Stomach (tissue), 4 donors: ENCODE data around the gene UTP4.

Source experiments
- POLR2AphosphoS5 ChIP-seq, 3 donors: sonication (generic); formaldehyde crosslinking; IDR thresholded peaks; one replicate each; pipeline ENCODE4 v1.6.1; 2016; ENCODE audit warnings: antibody characterized with exemption in 3 of 3
- TF ChIP-seq, protein P1 (sequence below), 7 experiments: fragments of 450-650 bp in 4 of 7; fragments of 200-600 bp in 3 of 7; sonication (generic) in 3 of 7; IDR thresholded peaks; one replicate each; pipeline ENCODE4 v1.5.1; 2016 to 2019; ENCODE audit warnings: antibody characterized with exemption in 7 of 7, control low read depth in 2 of 7, mild to moderate bottlenecking in 1 of 7

DNA sequence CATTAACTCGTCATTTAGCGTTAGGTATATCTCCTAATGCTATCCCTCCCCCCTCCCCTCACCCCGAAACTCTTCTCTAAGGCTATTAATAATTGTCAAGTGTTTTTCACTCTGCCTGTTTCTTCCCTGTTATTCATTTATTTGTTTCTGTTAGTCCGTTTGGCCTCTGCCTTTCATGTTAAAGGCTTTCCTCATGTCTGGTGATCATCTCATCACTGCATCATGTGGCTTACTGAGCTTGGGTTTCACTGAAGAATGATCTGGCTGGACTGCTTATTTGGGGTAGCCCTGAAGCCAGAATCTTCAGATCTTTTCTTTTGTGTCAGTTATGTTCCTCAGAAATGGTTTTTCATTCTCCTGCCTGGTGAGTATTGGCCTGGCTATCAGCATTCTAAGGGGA, 9.5 kb downstream of the UTP4 start:
- TF ChIP-seq, protein P1, sequence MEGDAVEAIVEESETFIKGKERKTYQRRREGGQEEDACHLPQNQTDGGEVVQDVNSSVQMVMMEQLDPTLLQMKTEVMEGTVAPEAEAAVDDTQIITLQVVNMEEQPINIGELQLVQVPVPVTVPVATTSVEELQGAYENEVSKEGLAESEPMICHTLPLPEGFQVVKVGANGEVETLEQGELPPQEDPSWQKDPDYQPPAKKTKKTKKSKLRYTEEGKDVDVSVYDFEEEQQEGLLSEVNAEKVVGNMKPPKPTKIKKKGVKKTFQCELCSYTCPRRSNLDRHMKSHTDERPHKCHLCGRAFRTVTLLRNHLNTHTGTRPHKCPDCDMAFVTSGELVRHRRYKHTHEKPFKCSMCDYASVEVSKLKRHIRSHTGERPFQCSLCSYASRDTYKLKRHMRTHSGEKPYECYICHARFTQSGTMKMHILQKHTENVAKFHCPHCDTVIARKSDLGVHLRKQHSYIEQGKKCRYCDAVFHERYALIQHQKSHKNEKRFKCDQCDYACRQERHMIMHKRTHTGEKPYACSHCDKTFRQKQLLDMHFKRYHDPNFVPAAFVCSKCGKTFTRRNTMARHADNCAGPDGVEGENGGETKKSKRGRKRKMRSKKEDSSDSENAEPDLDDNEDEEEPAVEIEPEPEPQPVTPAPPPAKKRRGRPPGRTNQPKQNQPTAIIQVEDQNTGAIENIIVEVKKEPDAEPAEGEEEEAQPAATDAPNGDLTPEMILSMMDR (IDR thresholded peaks at IDR 0.05) = no peak
- no peak for TF ChIP-seq POLR2AphosphoS5 (IDR thresholded peaks at IDR 0.05)
